Astrocyte (in vitro differentiated cells and primary cell): Measurements from ENCODE around the gene KCNN4.

Experiments
- CTCF ChIP-seq: IDR thresholded peaks from 2 replicates; pipeline ENCODE4 v1.5.1; 2011; ENCODE audit warnings: low read depth, mild to moderate bottlenecking, inconsistent platforms, low read length, moderate library complexity; ENCODE audit not compliant: insufficient read depth
- EZH2 ChIP-seq: IDR thresholded peaks from 2 replicates; pipeline ENCODE4 v1.6.1; 2012; ENCODE audit warnings: mild to moderate bottlenecking, low read length, inconsistent platforms; ENCODE audit not compliant: insufficient read depth

GRCh38 chr19:43752287-43752875 is 28.4 kb downstream of the KCNN4 start:
- no peak for TF ChIP-seq CTCF
- TF ChIP-seq EZH2 = no peak
